Lung (tissue), 12 donors: Measurements from ENCODE around the gene REXO1. TPM values are rescaled to one million over a fixed set of nuclear protein-coding genes. Genes with fewer than 3 reads are reported as not detected.
"Not testable (repeated sequence)": the region's sequence is repeated elsewhere in the genome, so short reads cannot be mapped to it uniquely, and the experiment has no call there.

Experiments
- ATAC-seq: fragments of 200-7000 bp; cut with Tn5 transposase; one replicate; pipeline ENCODE4 v1.9.1; 2020; ENCODE audit warnings: moderate number of reproducible peaks; ENCODE audit not compliant: insufficient read depth, low FRiP score
- DNase-seq, 3 donors: peaks; one replicate each; pipeline ENCODE4 v3.0.0-alpha.2; 2013 to 2017
- H3K27ac ChIP-seq, 2 donors: one replicate each; pipeline ENCODE4 v1.5.1; 2013; ENCODE audit warnings: mild to moderate bottlenecking in 2 of 2, moderate library complexity in 2 of 2, control low read depth in 1 of 2, inconsistent platforms in 1 of 2, low read depth in 1 of 2, low read length in 1 of 2
- H3K27me3 ChIP-seq, 3 donors: one replicate each; pipeline ENCODE4 v1.5.1; 2013; ENCODE audit warnings: low read length in 2 of 3; ENCODE audit not compliant: control insufficient read depth in 3 of 3, insufficient read depth in 3 of 3
- H3K36me3 ChIP-seq, 4 donors: one replicate each; pipeline ENCODE4 v1.5.1; 2013; ENCODE audit warnings: low read length in 4 of 4, mild to moderate bottlenecking in 1 of 4, moderate library complexity in 1 of 4; ENCODE audit not compliant: control insufficient read depth in 4 of 4, insufficient read depth in 4 of 4
- H3K4me1 ChIP-seq, 5 donors: one replicate each; pipeline ENCODE4 v1.5.1; 2013; ENCODE audit warnings: low read length in 5 of 5, mild to moderate bottlenecking in 2 of 5, moderate library complexity in 1 of 5; ENCODE audit not compliant: control insufficient read depth in 5 of 5, insufficient read depth in 5 of 5
- H3K4me3 ChIP-seq: one replicate; pipeline ENCODE4 v1.5.1; 2013; ENCODE audit warnings: mild to moderate bottlenecking, control low read depth, moderate library complexity
- H3K9ac ChIP-seq, 2 donors: one replicate each; pipeline ENCODE4 v1.5.1; 2013; ENCODE audit warnings: low read length in 2 of 2, control low read depth in 1 of 2; ENCODE audit not compliant: insufficient read depth in 1 of 2
- H3K9me3 ChIP-seq, 4 donors: one replicate each; pipeline ENCODE4 v1.5.1; 2013; ENCODE audit warnings: low read length in 3 of 4, mild to moderate bottlenecking in 1 of 4, moderate library complexity in 1 of 4; ENCODE audit not compliant: control insufficient read depth in 4 of 4, insufficient read depth in 3 of 4
- WGBS, 2 donors: extraction: QIAGEN DNeasy Blood & Tissue Kit; methylation state at CpG; one replicate each; pipeline ENCODE4 v1.1.7; 2013; 5-methylcytosine and 5-hydroxymethylcytosine counted together
- polyA plus RNA-seq, 2 donors: library from polyadenylated mRNA; stranded (reverse); fragments of 200-250 nt; gene quantifications; one replicate each; pipeline ENCODE4 v1.2.1, GENCODE V29; 2013
- total RNA-seq, 2 donors: library from RNA; depleted of rRNA in 1 of 2; stranded (reverse); fragments of >200 nt in 1 of 2; gene quantifications; one replicate each; pipeline ENCODE4 v1.2.1, GENCODE V29; 2014 to 2021
- TF ChIP-seq, protein P1 (sequence below): IDR thresholded peaks from 2 replicates; pipeline ENCODE4 v1.5.1; 2012; ENCODE audit warnings: mild to moderate bottlenecking; ENCODE audit errors: control extremely low read depth, extremely low read depth
- donor health status: control.
- donor health status: control.
- donor health status: Bipolar disorder and iron deficiency.
- donor health status: healthy.
- donor health status: DM: yes; HTN: yes; CAD: no.

Gene REXO1
- total and polyA plus RNA-seq, 4 donors, result 15.6 to 40.3 (median 27.2) TPM

DNA sequence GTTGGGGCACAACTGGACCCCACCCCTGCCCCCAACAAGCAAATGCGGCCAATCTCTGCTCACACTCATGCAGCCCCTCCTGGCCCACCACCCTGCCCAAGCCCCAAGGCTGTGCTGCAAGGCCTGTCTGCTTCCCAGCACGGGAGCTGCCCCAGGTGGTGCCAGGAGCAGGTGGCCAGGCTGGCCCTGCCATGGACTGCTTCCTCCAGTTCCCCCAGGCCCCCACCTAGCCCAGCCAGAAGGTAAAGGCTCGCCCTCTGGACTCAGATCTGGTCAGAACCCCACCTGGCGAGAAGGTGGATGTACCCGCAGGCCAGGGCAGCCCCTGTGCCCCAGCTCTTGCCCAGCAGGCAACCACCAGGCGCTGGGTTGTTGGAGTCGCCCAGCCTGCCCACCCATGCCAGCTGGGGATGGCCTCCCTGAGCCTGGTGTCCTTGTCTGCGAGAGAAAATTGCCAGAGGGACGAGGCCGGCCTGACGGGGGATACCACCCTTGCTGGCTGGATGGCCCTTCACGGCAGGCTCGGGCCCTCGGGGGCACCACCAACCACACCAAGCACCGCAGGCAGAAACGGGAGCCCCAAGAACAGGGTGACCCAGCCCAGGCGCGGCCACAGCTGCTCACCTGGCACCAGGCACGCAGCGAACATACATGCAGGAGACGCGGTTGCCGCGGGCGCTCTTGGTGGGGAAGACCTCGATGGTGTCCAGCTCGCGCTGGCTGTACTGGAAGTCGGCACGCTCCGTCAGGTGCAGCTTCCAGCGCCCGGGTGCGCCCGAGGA lies 32.5 kb upstream of the REXO1 start:
- no peak overlapping the region for H3K9ac ChIP-seq
- H3K27me3 ChIP-seq, result no peaks in the 10 kb centered on the region
- TF ChIP-seq, protein P1, sequence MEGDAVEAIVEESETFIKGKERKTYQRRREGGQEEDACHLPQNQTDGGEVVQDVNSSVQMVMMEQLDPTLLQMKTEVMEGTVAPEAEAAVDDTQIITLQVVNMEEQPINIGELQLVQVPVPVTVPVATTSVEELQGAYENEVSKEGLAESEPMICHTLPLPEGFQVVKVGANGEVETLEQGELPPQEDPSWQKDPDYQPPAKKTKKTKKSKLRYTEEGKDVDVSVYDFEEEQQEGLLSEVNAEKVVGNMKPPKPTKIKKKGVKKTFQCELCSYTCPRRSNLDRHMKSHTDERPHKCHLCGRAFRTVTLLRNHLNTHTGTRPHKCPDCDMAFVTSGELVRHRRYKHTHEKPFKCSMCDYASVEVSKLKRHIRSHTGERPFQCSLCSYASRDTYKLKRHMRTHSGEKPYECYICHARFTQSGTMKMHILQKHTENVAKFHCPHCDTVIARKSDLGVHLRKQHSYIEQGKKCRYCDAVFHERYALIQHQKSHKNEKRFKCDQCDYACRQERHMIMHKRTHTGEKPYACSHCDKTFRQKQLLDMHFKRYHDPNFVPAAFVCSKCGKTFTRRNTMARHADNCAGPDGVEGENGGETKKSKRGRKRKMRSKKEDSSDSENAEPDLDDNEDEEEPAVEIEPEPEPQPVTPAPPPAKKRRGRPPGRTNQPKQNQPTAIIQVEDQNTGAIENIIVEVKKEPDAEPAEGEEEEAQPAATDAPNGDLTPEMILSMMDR, result no peak
- DNase-seq, result no peak
- H3K9me3 ChIP-seq, result no peaks in the 10 kb centered on the region
- ATAC-seq, result no peak
- peaks cover 0 to 35% (median 9%) of the 10 kb centered on the region in 5 donors for H3K4me1 ChIP-seq
- peak overlapping the region; percentile 3 to 27 for H3K27ac ChIP-seq
- WGBS, 2 donors, result 75 to 91% methylated on average over 27 to 34 of the region's 35 CpGs
- H3K36me3 ChIP-seq, result peaks cover 0 to 12% (median 0%) of the 10 kb centered on the region in 4 donors
- no peak overlapping the region for H3K4me3 ChIP-seq

DNA sequence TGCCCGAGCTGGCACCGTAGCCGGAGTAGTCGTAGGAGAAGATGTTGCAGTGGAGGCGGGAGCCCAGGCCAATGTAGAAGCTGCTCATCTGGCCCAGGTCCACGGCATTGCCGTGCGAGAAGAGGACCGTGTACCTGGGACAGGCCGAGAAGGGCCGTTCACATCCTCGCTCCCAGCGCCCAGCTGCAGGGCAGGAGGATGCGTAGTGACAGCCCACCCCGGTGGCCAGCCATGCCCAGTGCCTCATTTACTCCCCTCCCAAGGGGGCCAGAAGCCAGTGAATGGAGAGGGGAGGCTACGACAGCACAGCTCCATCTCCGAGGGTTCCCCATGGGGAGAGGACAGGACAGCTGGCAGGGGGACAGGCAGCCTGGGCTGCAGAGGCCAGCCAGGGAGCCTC lies 31.7 kb upstream of the REXO1 start:
- peak overlapping the region in 1 of 2 donors; percentile 27 for H3K27ac ChIP-seq
- H3K9ac ChIP-seq, DNase-seq, H3K9me3 ChIP-seq, H3K4me3 ChIP-seq, ATAC-seq, H3K27me3 ChIP-seq: not testable (repeated sequence)
- H3K4me1 ChIP-seq, result peaks cover under 1 to 35% (median 9%) of the 10 kb centered on the region in 5 donors
- 88 to 90% methylated on average over 13 to 17 of the region's 17 CpGs for WGBS, 2 donors
- peaks cover 0 to 12% (median 0%) of the 10 kb centered on the region in 4 donors for H3K36me3 ChIP-seq

DNA sequence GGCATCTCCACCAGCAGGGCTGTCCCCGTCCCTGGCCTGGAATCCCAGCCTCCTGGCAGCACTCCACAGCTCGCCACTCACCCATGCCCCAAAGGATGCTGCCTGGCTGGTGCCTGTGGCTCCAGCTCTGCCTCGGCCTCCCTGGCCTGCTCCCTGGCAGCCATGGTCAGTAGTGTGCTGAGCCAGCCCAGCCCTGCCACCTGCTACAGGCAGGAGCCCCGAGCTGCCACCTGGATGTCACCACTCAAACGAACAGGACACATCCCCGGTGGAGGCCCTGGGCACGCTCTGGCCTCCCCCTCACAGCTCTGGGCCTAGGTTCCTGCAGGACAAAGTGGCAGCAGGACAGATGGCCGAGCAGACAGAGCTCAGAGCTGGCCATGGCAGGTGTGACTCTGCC lies 30.3 kb upstream of the REXO1 start:
- not testable (repeated sequence) for ATAC-seq, H3K4me3 ChIP-seq, H3K9ac ChIP-seq, DNase-seq, H3K9me3 ChIP-seq, H3K27ac ChIP-seq, H3K27me3 ChIP-seq
- Histone ChIP-seq H3K4me1 (peaks cover 8 to 37% (median 8%) of the 10 kb centered on the region in 5 donors), H3K36me3 (peaks cover 0 to 15% (median 0%) of the 10 kb centered on the region in 4 donors)
- WGBS, 2 donors, result 85 to 92% methylated on average over 8 of the region's 8 CpGs

DNA sequence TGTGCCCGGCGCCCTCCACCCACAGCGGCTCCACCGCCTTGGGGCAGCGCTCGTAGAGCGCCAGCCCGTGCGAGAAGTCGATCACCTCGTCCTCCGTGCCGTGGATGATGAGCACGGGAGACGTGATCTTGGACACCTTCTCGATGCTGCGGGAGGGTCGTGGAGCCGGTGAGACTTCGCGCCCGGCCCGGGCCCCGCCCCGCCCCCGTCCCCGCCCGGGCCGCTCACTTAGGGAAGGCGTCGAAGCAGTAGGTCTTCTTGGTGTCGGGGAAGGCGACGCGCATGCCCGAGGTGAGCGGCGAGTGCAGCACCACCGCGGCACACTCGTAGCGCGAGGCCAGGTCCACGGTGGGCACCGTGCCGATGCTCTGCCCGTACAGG lies 29.0 kb upstream of the REXO1 start:
- ATAC-seq, H3K27ac ChIP-seq, H3K9ac ChIP-seq, H3K9me3 ChIP-seq, DNase-seq, H3K4me3 ChIP-seq, H3K27me3 ChIP-seq: not testable (repeated sequence)
- Histone ChIP-seq H3K4me1 (peaks cover 3 to 32% (median 12%) of the 10 kb centered on the region in 5 donors), H3K36me3 (peaks cover 0 to 23% (median 0%) of the 10 kb centered on the region in 4 donors)
- 68 to 87% methylated on average over 35 to 38 of the region's 47 CpGs for WGBS, 2 donors

DNA sequence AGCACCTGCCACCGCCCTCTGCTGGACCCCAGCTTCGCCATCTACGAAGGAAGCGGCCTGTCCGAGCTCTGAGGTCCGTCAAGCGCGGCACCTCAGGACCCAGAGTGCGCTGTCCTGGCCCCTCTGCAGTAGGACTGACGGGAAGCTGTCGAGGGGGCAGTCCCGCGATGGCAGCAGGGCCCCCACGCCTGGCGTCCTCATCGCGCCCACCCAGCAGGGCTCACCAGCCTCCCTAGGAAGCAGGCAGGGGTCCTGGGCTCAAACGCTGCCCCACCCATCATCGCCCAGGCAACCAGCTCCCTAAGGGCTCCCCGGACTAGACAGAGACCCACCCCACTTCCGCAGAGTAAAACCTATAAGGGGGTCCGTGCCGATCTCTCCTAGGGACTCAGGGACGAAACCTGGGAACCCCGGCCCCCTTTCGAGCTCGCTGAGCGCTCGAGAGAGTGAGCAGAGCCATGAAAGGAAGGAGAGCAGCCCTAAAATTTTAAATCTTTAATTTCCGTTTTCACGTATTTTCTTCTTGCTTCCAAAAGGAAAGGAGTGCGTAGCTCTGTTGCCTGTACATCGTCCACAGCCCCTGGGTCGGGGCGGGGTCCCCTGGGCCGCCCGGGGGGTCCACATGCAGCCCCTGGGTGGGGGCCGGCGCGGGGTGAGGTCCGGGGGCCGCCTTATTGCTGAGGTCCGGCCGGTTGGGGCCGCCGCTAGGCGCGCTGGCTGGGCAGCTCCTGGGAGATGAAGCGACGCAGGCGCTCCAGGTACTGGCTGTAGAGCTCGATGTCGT lies 28.4 kb upstream of the REXO1 start:
- ATAC-seq, DNase-seq, H3K9me3 ChIP-seq, H3K27me3 ChIP-seq: not testable (repeated sequence)
- Histone ChIP-seq H3K27ac (peak overlapping the region; percentile 74 to 98), H3K9ac (peak overlapping the region in 1 of 2 donors; percentile 34), H3K4me1 (peaks cover 3 to 32% (median 12%) of the 10 kb centered on the region in 5 donors), H3K4me3 (peak overlapping the region; percentile 42), H3K36me3 (peaks cover 0 to 23% (median 0%) of the 10 kb centered on the region in 4 donors)
- WGBS, 2 donors, result 34 to 37% methylated on average over 42 to 46 of the region's 53 CpGs
